ENCODE results near the gene C3orf62. TPM values are rescaled to one million over a fixed set of nuclear protein-coding genes. Genes with fewer than 3 reads are reported as not detected.
"Not testable (repeated sequence)": the region's sequence is repeated elsewhere in the genome, so short reads cannot be mapped to it uniquely, and the experiment has no call there.

Gene C3orf62
- total RNA-seq, 1 donor from 2014 or later = 6.8 TPM

- DNase-seq (peak; percentile 23), ATAC-seq (no peak)
- H3K27me3 ChIP-seq = no peaks in the 10 kb centered on the region
- H3K4me1 ChIP-seq = no peaks in the 10 kb centered on the region
- no peak overlapping the region for H3K27ac ChIP-seq
- H3K9me3 ChIP-seq = no peaks in the 10 kb centered on the region
- no peak overlapping the region for H3K4me3 ChIP-seq
- intact Hi-C loops (cut with DNase I) = no loop called here
- H3K36me3 ChIP-seq = no peaks in the 10 kb centered on the region
- no peak for TF ChIP-seq CTCF (IDR thresholded peaks at IDR 0.05)
Observed at GRCh38 chr3:49255718-49256511, 21.1 kb downstream of the C3orf62 start.

- Histone ChIP-seq H3K36me3 (no peaks in the 10 kb centered on the region), H3K4me1 (no peaks in the 10 kb centered on the region), H3K27me3 (no peaks in the 10 kb centered on the region), H3K4me3 (no peak overlapping the region), H3K9me3 (no peaks in the 10 kb centered on the region), H3K27ac (no peak overlapping the region)
- DNase-seq (peak; percentile 7), ATAC-seq (peak; percentile 76)
- no peak for TF ChIP-seq CTCF (IDR thresholded peaks at IDR 0.05)
- intact Hi-C loops (cut with DNase I) = no loop called here
Observed at GRCh38 chr3:49255112-49255511, 21.9 kb downstream of the C3orf62 start.

GRCh38 chr3:49253512-49253911 lies 23.5 kb downstream of the C3orf62 start:
- Histone ChIP-seq H3K4me1 (peaks cover 11% of the 10 kb centered on the region), H3K4me3 (no peak overlapping the region), H3K27ac (no peak overlapping the region), H3K9me3 (no peaks in the 10 kb centered on the region), H3K27me3 (no peaks in the 10 kb centered on the region), H3K36me3 (no peaks in the 10 kb centered on the region)
- no peak for ATAC-seq
- intact Hi-C loops (cut with DNase I) = no loop called here
- TF ChIP-seq CTCF (IDR thresholded peaks at IDR 0.05) = no peak
- DNase-seq = no peak

- peak; percentile 94 for ATAC-seq
- H3K27me3 ChIP-seq = no peaks in the 10 kb centered on the region
- intact Hi-C loops (cut with DNase I) = no loop called here
- DNase-seq = peak; percentile 13
- no peaks in the 10 kb centered on the region for H3K9me3 ChIP-seq
- no peak for TF ChIP-seq CTCF (IDR thresholded peaks at IDR 0.05)
- no peak overlapping the region for H3K4me3 ChIP-seq
- no peaks in the 10 kb centered on the region for H3K36me3 ChIP-seq
- H3K4me1 ChIP-seq = peaks cover 17% of the 10 kb centered on the region
- peak overlapping the region; percentile 43 for H3K27ac ChIP-seq
Observed at GRCh38 chr3:49248840-49249227, 28.2 kb downstream of the C3orf62 start.

- TF ChIP-seq CTCF (IDR thresholded peaks at IDR 0.05) = no peak
- no peaks in the 10 kb centered on the region for H3K9me3 ChIP-seq
- no peak overlapping the region for H3K27ac ChIP-seq
- H3K36me3 ChIP-seq = no peaks in the 10 kb centered on the region
- H3K4me3 ChIP-seq = no peak overlapping the region
- ATAC-seq = peak; percentile 74
- no peaks in the 10 kb centered on the region for H3K27me3 ChIP-seq
- intact Hi-C loops (cut with DNase I) = no loop called here
- DNase-seq = peak; percentile 6
- H3K4me1 ChIP-seq = peaks cover 17% of the 10 kb centered on the region
Observed at GRCh38 chr3:49244581-49245205, 32.3 kb downstream of the C3orf62 start.

GRCh38 chr3:49240091-49240490 lies 36.9 kb downstream of the C3orf62 start:
- intact Hi-C loops (cut with DNase I); H3K27ac ChIP-seq; DNase-seq; ATAC-seq; H3K27me3 ChIP-seq; H3K9me3 ChIP-seq; H3K36me3 ChIP-seq; H3K4me3 ChIP-seq: not testable (repeated sequence)
- peaks cover 13% of the 10 kb centered on the region for H3K4me1 ChIP-seq

All from upper lobe of right lung (tissue), 1 donor.